Left ventricle myocardium inferior (tissue), 1 donor: ENCODE results near the gene NAGA. TPM values are rescaled to one million over a fixed set of nuclear protein-coding genes. Genes with fewer than 3 reads are reported as not detected.

Source experiments
- DNase-seq: peaks from one replicate; pipeline ENCODE4 v3.0.0-alpha.2; 2020
- H3K27ac ChIP-seq: fragments of 200-600 bp; replicated peaks from 2 replicates; pipeline ENCODE4 v1.8.0; 2021
- H3K27me3 ChIP-seq: fragments of 200-600 bp; 2 replicates; pipeline ENCODE4 v1.8.0; 2021; ENCODE audit warnings: low read depth
- H3K36me3 ChIP-seq: fragments of 200-600 bp; 2 replicates; pipeline ENCODE4 v1.8.0; 2021
- H3K4me1 ChIP-seq: fragments of 200-600 bp; 2 replicates; pipeline ENCODE4 v1.8.0; 2021
- H3K4me3 ChIP-seq: fragments of 200-600 bp; 2 replicates; pipeline ENCODE4 v1.8.0; 2021; ENCODE audit warnings: mild to moderate bottlenecking, moderate library complexity
- H3K9me3 ChIP-seq: fragments of 200-600 bp; replicated peaks from 2 replicates; pipeline ENCODE4 v1.8.0; 2021
- intact Hi-C: fragments of 100-400 bp; cut with micrococcal nuclease; formaldehyde crosslinking; loops from one replicate; pipeline ENCODE4 v1.11.0; 2022
- total RNA-seq: library from RNA; stranded (reverse); fragmentation: NEBNext Ultra II Directional; extraction: Animal tissue kit (Norgen Biotek cat#: 25700); gene quantifications from one replicate; pipeline ENCODE4 v1.2.1, GENCODE V29; 2021
- TF ChIP-seq, protein P1 (sequence below): fragments of 200-600 bp; IDR thresholded peaks from 2 replicates; pipeline ENCODE4 v1.8.0; 2021; ENCODE audit warnings: antibody characterized with exemption, mild to moderate bottlenecking, borderline replicate concordance
- donor health status: DM: no; HTN: yes; CAD: no; lungs with severe emphysema.

The NAGA gene
- total RNA-seq, 1 donor from 2014 or later = 11.7 TPM

DNA sequence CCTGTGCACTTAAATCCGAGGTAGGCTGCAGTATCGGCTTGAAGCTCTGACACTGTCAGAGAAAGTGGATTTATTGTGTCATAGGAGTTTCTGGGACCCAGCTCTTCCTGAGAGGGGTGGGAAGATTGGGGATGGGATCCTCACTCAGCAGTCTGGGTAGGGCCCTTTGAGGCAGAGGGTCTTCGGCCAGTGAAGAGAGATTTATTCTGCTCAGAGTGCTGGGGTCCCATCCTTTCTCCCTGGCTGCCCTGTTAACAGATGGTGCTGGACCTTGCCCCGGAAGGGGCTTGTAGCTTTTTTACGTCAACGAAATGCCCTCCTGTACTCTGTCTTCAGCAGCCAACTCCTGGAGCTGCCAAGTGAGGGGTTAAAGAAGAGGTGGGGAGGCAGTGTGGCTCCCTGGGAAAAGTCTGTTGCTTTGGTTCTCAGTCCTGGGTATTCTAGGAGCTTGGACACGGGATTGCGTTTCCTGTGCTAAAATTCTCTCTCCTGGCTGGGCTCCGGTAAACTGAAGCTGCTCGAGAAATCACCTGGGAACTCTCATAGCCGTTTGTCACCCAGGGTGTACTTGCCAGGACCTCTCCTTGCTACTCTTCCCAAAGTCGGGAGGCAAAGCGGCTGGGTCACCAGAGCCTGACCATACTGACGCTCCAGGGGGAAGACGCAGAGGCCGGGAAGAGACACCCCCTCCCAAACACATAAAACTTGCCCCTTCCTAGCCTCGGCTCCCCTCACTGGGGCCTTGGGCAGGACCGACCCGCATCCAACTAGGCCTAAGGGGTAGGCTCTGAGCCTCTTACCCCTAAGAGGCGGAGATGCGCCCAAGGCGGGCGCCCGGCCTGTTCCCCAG is 8.1 kb upstream of the NAGA start:
- Histone ChIP-seq H3K27ac (peak overlapping the region; percentile 97), H3K27me3 (no peaks in the 10 kb centered on the region), H3K9me3 (no peaks in the 10 kb centered on the region), H3K4me1 (peaks cover 79% of the 10 kb centered on the region), H3K36me3 (peaks cover 41% of the 10 kb centered on the region), H3K4me3 (peak overlapping the region; percentile 75)
- TF ChIP-seq, protein P1, sequence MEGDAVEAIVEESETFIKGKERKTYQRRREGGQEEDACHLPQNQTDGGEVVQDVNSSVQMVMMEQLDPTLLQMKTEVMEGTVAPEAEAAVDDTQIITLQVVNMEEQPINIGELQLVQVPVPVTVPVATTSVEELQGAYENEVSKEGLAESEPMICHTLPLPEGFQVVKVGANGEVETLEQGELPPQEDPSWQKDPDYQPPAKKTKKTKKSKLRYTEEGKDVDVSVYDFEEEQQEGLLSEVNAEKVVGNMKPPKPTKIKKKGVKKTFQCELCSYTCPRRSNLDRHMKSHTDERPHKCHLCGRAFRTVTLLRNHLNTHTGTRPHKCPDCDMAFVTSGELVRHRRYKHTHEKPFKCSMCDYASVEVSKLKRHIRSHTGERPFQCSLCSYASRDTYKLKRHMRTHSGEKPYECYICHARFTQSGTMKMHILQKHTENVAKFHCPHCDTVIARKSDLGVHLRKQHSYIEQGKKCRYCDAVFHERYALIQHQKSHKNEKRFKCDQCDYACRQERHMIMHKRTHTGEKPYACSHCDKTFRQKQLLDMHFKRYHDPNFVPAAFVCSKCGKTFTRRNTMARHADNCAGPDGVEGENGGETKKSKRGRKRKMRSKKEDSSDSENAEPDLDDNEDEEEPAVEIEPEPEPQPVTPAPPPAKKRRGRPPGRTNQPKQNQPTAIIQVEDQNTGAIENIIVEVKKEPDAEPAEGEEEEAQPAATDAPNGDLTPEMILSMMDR = no peak
- no peak for DNase-seq
- intact Hi-C loops = no loop called here

DNA sequence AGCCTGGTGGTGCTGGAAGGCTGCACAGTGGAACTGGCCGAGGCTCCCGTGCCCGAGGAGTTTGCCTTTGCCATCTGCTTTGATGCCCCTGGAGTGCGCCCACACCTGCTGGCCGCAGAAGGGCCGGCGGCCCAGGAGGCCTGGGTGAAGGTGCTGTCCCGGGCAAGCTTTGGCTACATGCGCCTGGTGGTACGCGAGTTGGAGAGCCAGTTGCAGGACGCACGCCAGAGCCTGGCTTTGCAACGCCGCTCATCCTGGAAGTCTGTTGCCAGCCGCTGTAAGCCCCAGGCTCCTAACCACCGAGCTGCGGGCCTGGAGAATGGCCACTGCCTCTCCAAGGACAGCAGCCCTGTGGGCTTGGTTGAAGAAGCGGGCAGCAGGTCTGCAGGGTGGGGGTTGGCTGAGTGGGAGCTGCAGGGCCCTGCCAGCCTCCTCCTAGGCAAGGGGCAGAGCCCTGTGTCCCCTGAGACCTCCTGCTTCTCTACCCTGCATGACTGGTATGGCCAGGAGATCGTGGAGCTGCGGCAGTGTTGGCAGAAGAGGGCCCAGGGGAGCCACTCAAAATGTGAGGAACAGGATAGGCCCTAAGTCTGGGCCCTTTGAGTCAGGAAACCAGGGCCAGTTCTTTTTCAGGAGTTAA is 7.0 kb upstream of the NAGA start:
- TF ChIP-seq, protein P1 = no peak
- no peak overlapping the region for H3K4me3 ChIP-seq
- intact Hi-C loops = no loop called here
- H3K4me1 ChIP-seq = peaks cover 79% of the 10 kb centered on the region
- H3K9me3 ChIP-seq = no peaks in the 10 kb centered on the region
- H3K27me3 ChIP-seq = no peaks in the 10 kb centered on the region
- H3K27ac ChIP-seq = peak overlapping the region; percentile 97
- no peak for DNase-seq
- H3K36me3 ChIP-seq = peaks cover 30% of the 10 kb centered on the region

DNA sequence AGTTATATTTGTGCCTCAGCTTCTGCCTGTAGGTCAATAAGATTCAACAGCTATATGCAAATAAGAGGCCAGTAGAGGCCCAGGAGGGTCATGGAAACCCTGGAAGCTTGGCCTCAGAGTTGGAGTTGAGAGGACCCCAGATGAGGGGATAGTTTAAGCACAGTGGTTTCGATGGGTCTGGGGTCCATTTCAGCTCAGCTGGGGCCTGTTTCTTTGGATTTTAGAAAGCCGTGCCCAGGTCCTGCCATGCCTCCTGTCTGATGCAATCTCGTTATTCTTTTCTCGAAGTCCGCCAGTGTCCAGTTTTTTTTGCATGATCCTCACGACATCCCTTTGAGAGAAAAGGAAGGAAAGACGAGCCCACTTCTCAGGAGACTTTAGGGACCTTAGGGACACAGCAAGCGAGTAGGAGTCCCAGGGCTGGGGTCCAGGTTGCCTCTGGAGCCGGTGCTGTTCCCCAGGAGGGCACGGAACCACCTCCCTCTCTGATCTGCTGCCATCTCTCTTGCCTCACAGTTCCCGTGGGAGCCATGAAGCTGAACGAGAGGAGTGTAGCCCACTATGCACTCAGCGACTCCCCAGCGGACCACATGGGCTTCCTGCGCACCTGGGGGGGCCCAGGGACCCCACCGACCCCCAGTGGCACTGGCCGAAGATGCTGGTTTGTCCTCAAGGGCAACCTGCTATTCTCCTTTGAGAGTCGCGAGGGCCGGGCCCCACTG is 6.3 kb upstream of the NAGA start:
- no peak for DNase-seq
- peaks cover 23% of the 10 kb centered on the region for H3K36me3 ChIP-seq
- H3K9me3 ChIP-seq = no peaks in the 10 kb centered on the region
- TF ChIP-seq, protein P1 = no peak
- no peak overlapping the region for H3K4me3 ChIP-seq
- no peaks in the 10 kb centered on the region for H3K27me3 ChIP-seq
- intact Hi-C loops = no loop called here
- H3K4me1 ChIP-seq = peaks cover 79% of the 10 kb centered on the region
- no peak overlapping the region for H3K27ac ChIP-seq

DNA sequence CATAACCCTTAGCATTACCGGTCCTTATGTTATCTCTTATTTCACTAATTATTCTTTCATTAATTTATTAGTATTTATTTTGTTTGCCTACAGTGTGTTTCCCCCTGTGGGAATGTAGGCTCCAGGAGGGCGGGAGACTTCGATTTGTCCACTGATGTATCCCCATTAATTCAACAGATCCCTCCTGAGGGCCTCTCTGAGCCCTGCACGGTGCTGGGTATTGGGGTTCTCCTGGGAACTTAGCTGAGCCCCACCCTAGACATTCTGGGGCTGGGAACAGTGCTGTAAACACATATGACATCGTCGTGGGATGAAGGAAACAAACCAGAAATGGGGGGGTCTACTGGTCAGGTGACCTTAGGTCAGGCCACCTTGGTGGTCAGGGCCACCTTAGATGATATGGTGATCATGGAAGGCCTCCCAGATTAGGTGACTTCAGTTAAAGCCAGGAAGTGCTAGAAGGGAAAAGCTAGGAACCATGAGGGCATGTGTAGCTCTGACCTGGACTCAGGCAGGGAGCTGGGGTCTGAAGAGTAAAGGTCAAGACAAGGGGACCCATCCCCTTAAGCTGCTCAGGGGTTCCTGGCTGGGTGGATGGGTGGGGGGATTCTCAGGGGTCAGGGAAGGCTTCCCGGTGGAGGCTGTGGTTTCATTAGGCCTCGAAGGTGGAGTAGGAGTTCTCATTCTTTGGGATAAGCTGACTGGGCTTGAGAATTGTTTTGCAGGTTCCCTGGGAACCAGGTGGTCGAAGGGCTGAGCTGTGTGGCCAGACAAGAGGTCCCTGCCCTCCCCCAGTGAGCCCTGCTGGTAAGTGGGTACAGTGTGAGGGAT is 4.4 kb upstream of the NAGA start:
- intact Hi-C loops = no loop called here
- peaks cover 17% of the 10 kb centered on the region for H3K36me3 ChIP-seq
- TF ChIP-seq, protein P1 = no peak
- H3K9me3 ChIP-seq = no peaks in the 10 kb centered on the region
- peak overlapping the region; percentile 92 for H3K27ac ChIP-seq
- DNase-seq = no peak
- H3K4me3 ChIP-seq = peak overlapping the region; percentile 77
- H3K4me1 ChIP-seq = peaks cover 77% of the 10 kb centered on the region
- no peaks in the 10 kb centered on the region for H3K27me3 ChIP-seq
